Cardiac muscle cell (in vitro differentiated cells and primary cell): ENCODE results near the gene ARSD. TPM values are rescaled to one million over a fixed set of nuclear protein-coding genes. Genes with fewer than 3 reads are reported as not detected.
"Not testable (repeated sequence)": the region's sequence is repeated elsewhere in the genome, so short reads cannot be mapped to it uniquely, and the experiment has no call there.

Experiments
- DNase-seq, 2 donors: peaks; one replicate each; pipeline versions ENCODE4 v3.0.0 to v3.0.0-alpha.2; 2010 to 2017; ENCODE audit warnings: low read depth in 1 of 2, low spot score in 1 of 2
- H3K27ac ChIP-seq: fragments of 200-600 bp; sonication (generic); 2 replicates; pipeline ENCODE4 v1.5.1; 2016
- H3K27me3 ChIP-seq: fragments of 200-600 bp; sonication (generic); 2 replicates; pipeline ENCODE4 v1.6.0; 2016; ENCODE audit warnings: control low read depth
- H3K36me3 ChIP-seq: fragments of 200-600 bp; sonication (generic); 2 replicates; pipeline ENCODE4 v1.5.1; 2016; ENCODE audit warnings: control low read depth
- H3K4me1 ChIP-seq: fragments of 200-600 bp; sonication (generic); 2 replicates; pipeline ENCODE4 v1.8.1; 2017; ENCODE audit warnings: low read depth, mild to moderate bottlenecking, mixed run types
- H3K4me3 ChIP-seq: fragments of 200-600 bp; sonication (generic); 2 replicates; pipeline ENCODE4 v1.5.1; 2016; ENCODE audit warnings: mild to moderate bottlenecking
- H3K9me3 ChIP-seq: fragments of 200-600 bp; sonication (generic); 2 replicates; pipeline ENCODE4 v1.5.1; 2017; ENCODE audit warnings: low read depth, mild to moderate bottlenecking, control low read depth
- CTCF ChIP-seq: IDR thresholded peaks from 2 replicates; pipeline ENCODE4 v1.5.1; 2012; ENCODE audit warnings: low read depth, mild to moderate bottlenecking, low read length
- polyA plus RNA-seq: library from polyadenylated mRNA; unstranded; fragments of >200 nt; fragmentation: Nextera tagmentation; extraction: Ambion mirVana; gene quantifications from 2 replicates; pipeline ENCODE4 v1.2.1, GENCODE V29; 2016
- total RNA-seq: library from RNA; depleted of rRNA; stranded (reverse); fragments of >200 nt; gene quantifications from 2 replicates; pipeline ENCODE4 v1.2.3, GENCODE V29; 2016

The ARSD gene
- total and polyA plus RNA-seq, 2 experiments from 2014 or later, result 29.7 to 32.7 TPM

DNA sequence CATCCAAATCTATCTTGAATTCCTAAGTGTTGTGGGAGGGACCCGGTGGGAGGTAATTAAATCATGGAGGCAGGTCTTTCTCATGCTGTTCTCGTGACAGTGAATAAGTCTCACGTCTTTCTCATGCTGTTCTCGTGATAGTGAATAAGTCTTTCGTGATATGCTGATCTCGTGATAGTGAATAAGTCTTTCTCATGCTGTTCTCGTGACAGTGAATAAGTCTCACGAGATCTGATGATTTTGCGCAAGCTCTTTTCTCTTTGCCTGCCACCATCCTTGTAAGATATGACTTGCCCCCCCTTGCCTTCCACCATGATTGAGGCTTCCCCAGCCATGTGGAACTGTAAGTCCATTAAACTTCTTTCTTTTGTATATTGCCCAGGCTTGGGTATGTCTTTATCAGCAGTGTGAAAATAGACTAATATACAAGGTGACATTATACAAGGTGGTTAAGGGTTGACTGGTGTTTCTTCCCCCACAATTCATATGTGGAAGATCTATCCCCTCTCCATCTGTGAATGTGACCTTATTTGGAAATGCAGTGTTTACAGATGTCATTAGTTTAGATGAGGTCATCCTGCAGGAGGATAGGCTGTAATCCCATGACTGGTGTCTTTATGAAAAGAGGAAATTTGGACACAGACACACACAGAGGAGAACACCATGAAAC lies 27.6 kb downstream of the ARSD start:
- no peak for TF ChIP-seq CTCF
- DNase-seq, result no peak
- Histone ChIP-seq H3K36me3 (no peaks in the 10 kb centered on the region), H3K9me3 (no peaks in the 10 kb centered on the region), H3K4me3 (no peak overlapping the region), H3K27me3 (no peaks in the 10 kb centered on the region), H3K27ac (no peak overlapping the region), H3K4me1 (peaks cover 21% of the 10 kb centered on the region)

GRCh38 chrX:2898846-2899512 lies 30.2 kb downstream of the ARSD start:
- DNase-seq, result no peak
- Histone ChIP-seq H3K9me3 (no peaks in the 10 kb centered on the region), H3K4me3 (no peak overlapping the region), H3K27ac (peak overlapping the region; percentile 78), H3K27me3 (no peaks in the 10 kb centered on the region), H3K4me1 (peaks cover 30% of the 10 kb centered on the region), H3K36me3 (no peaks in the 10 kb centered on the region)
- no peak for TF ChIP-seq CTCF

DNA sequence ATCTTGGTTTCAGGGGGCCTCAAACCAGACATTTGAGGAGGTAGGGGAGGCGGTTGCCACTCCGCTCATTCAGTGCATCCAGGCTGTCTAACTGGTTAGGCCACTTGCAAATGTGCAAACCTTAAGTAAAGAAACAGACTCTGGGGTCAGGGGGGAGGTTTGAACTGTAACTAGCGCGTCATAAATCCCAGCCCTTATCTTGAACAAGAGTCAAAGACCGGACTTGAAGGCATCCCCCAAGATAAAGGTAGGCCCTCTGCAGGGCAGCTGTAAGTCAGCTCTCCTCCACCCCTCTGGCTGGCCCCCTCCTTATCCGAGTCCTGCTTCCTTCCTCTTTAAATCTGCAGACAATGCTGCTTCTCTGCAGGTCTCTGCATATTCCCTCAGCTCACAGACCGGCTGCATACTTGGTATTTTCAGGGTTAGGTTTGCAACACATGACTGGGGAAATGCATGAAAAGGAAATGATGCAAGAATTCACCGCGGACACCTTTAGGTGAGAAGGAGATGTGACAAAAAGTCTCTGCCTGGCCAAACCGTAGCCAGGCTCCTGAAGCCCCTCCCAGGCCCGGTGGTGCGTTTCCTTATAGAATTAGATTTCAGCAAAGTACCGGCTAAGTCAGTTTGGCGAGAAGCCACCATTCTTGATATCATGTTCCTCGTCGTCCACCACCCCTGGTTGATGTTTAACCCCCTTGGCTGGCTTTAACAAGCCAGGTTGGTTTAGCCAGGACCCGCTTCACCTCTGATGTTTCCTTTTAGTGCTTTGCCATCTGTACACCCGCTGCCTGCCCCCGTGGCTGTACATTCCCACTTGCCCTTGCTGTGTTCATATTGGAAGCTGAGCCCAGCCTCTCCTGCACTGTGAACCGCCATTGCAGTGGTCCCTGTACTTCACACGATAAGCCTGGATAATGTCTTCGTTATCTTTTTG lies 31.2 kb downstream of the ARSD start:
- not testable (repeated sequence) for H3K9me3 ChIP-seq, H3K4me3 ChIP-seq, H3K36me3 ChIP-seq, H3K27me3 ChIP-seq
- peak overlapping the region; percentile 78 for H3K27ac ChIP-seq
- H3K4me1 ChIP-seq, result peaks cover 30% of the 10 kb centered on the region
- peak; percentile 44 to 60 for DNase-seq

GRCh38 chrX:2897311-2897689 lies 31.8 kb downstream of the ARSD start:
- H3K27ac ChIP-seq, result peak overlapping the region; percentile 78
- peak in 1 of 2 donors; percentile 12 for DNase-seq
- H3K4me3 ChIP-seq, result no peak overlapping the region
- peaks cover 30% of the 10 kb centered on the region for H3K4me1 ChIP-seq
- H3K9me3 ChIP-seq, result no peaks in the 10 kb centered on the region
- TF ChIP-seq CTCF, result no peak
- no peaks in the 10 kb centered on the region for H3K27me3 ChIP-seq
- no peaks in the 10 kb centered on the region for H3K36me3 ChIP-seq

- Histone ChIP-seq H3K9me3 (no peaks in the 10 kb centered on the region), H3K36me3 (no peaks in the 10 kb centered on the region), H3K27me3 (no peaks in the 10 kb centered on the region), H3K4me3 (no peak overlapping the region), H3K27ac (peak overlapping the region; percentile 83), H3K4me1 (peaks cover 42% of the 10 kb centered on the region)
- DNase-seq, result peak; percentile 38 to 55
- TF ChIP-seq CTCF, result no peak
These were observed 34.2 kb downstream of the ARSD start for GRCh38 chrX:2894885-2895292.
